GM21423 (cell line): ENCODE results near the gene PFDN6.

Experiments
- ATAC-seq: cut with Tn5 transposase; IDR thresholded peaks from one replicate; pipeline ENCODE4 v1.9.1; 2021; ENCODE audit warnings: mild to moderate bottlenecking, moderate library complexity; ENCODE audit not compliant: unreplicated experiment

Gene PFDN6

GRCh38 chr6:33294086-33294823 lies 4.9 kb downstream of the PFDN6 start:
- ATAC-seq, result no peak

GRCh38 chr6:33295621-33296369 lies 6.4 kb downstream of the PFDN6 start:
- no peak for ATAC-seq

- no peak for ATAC-seq
Measured at GRCh38 chr6:33296797-33297405, 7.5 kb downstream of the PFDN6 start.

DNA sequence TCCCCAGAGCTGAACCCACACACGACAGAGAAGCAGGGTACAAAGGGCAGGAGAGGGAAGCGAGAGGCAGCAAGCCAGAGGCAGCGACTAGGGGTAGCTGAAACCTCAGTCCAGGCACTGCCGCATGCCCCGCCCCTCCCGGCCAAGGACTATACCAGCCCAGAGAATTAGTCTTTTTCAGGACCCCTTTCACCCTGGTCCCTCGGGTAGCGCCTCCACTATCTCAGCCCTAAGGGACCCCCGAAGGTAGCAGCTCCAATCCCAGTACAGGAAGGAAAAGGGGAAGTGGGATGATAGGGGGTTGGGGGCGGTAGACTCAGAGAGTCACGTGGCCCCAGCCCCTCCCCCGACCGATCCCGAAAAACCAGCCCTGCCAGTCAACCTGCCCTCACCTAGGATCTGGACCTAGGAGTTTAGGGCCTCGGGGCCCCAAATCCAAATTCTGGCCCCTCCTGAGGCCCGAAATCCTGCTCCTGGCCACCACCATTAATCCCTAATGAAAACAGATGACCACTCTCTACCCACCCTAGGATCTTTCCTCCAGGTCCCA lies 8.1 kb downstream of the PFDN6 start:
- ATAC-seq, result no peak

DNA sequence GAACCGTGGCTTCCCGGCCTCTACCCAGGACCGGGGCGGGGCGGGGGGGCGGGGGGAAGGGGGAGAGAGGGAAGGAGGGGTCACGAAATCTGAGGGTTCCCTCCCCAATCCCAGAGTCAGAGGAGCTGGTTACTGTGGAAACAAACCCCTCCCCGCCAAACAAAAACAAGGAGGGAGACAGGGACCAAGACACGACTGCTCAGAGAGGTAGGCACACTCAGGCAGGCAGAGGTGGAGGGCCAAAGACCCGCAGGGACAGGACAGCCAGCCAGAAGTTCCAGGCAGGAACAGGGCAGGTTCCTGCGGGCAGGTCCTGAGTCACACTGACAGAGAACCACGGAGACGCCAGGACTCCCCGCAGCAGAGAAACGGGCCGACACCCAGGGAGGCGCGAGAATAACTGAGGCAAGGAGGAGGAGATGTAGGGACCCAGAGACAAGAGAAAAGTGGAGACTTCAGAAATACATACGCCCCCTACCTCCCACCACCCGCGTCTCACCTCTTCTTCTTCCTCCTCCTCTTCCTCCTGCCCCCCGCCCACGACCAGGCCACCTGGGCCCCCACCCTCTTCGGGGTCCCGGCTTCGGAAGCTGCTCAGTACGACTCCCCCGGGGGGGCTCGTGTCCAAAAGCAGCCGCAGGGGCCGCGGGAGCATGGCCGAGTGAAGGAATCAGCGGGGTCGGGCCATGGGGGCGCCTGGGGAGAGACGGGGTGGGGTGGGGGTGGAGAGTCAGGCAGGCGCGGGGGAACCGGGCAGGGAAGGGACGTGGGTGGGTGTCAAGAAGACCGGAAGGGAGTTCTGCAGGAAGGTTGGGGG lies 8.8 kb downstream of the PFDN6 start:
- ATAC-seq, result no peak

GRCh38 chr6:33298773-33299236 lies 9.4 kb downstream of the PFDN6 start, which contains the start of gene RGL2:
Gene RGL2, minus strand, starts transcription at chr6:33298942. Its CDS starts 332 bp downstream, at chr6:33298610.
- ATAC-seq, result peak; percentile 13

DNA sequence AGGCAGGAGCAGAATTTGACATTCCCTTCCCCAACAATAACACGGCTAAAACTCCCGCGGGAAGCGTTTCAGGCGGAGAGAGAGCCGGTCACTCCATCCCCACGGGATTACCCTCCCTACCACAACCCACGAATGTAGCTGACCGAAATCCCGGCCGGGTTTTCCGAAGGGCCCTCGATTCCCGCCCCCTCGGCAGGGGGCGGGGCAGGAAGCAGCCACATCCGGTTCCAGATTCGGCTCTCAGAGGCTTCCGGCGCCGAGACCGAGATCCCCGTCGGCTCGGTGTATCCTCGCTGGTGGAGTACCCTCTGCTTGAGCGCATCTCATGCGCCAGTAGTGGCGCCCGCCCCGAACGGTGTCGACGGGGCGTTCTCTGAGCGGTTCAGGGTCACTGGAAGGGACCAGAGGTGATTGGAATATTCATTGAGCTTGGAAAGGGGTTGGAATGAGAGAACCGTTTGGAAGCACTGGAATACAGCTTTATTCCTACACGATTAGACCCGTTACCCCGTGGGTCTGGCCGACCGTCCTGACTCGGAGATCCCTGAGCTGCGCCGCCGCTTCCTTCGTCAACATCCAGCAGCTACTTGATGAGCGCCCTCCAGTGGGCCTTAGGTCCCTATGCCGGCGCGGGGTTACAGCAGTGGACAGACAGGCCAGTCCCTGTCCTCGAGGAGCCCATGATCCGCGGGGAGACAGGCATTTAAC lies 10.0 kb downstream of the PFDN6 start:
- ATAC-seq, result peak; percentile 69

- no peak for ATAC-seq
Measured at GRCh38 chr6:33301877-33302276, 12.5 kb downstream of the PFDN6 start.

DNA sequence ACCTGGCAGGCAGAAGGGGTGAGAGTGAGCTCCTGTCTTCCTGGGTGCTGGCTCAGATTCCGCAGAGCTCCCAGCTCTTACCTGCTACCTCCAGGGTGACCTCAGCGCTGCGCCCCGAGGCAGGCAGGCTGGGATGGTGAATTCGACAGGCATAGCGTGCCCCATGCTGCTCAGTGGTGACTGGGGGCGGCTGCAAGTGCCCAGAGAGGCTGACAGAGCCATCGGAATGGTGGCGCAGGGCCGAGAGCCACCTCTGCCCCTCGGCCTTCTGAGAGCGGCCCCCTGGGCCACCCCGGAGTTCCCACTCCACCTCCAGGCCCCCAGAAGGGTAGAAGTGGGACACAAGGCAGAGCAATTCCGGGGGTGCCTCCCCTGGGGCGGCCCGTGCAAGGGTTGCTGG lies 14.8 kb downstream of the PFDN6 start:
- no peak for ATAC-seq

GRCh38 chr6:33305052-33305451 lies 15.7 kb downstream of the PFDN6 start:
- no peak for ATAC-seq

- ATAC-seq, result no peak
Measured at GRCh38 chr6:33306356-33306755, 17.0 kb downstream of the PFDN6 start.

GRCh38 chr6:33312361-33313104 lies 23.1 kb downstream of the PFDN6 start:
- peak; percentile 29 for ATAC-seq

GRCh38 chr6:33313105-33313708 lies 23.8 kb downstream of the PFDN6 start:
- peak; percentile 3 for ATAC-seq

GRCh38 chr6:33313709-33314514 lies 24.5 kb downstream of the PFDN6 start, which contains the start of gene TAPBP:
Gene TAPBP, minus strand, starts transcription at chr6:33314078. Its CDS starts 37 bp downstream, at chr6:33314041.
- peak; percentile 35 for ATAC-seq

DNA sequence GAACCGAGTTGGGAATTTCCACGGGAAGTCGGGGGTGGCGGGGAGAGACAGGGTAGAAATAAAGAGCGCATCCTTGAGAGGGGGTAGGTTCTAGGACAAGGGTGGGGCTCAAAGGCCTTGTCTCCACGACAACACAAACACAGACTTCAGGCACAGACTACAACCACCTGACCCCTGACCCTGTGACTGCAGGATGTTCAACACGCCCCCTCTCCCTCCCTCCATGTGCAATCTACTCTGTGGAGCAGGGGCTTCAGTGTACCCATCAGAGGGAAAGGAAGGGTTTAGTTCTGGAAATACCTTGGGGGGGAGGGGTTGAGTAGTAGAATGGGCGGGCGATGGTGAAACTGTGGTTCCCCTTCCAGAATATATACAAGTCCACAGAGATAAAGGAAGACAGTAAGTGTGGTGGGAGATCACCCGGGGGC lies 25.1 kb downstream of the PFDN6 start:
- no peak for ATAC-seq

- ATAC-seq, result no peak
Measured at GRCh38 chr6:33314943-33315792, 25.8 kb downstream of the PFDN6 start.
